ENCODE data around the gene CCDC88C. TPM values are rescaled to one million over a fixed set of nuclear protein-coding genes. Genes with fewer than 3 reads are reported as not detected.

CCDC88C gene
- total RNA-seq, 1 experiment from 2014 or later = 19.7 TPM

GRCh38 chr14:91327661-91328312, 89.8 kb downstream of the CCDC88C start:
- Histone ChIP-seq H3K4me1 (ENCODE audit: insufficient read depth, low read length) (peaks cover 10% of the 10 kb centered on the region; the same call in 1 of the 2 replicates), H2AFZ (ENCODE audit: low read length) (no peak overlapping the region), H3K9me2 (replicated peaks; ENCODE audit: low read length) (no peaks in the 10 kb centered on the region), H3K9ac (ENCODE audit: low read length) (no peak overlapping the region), H4K20me1 (ENCODE audit: low read length) (no peaks in the 10 kb centered on the region), H3F3A (ENCODE audit: low read length, unreplicated experiment) (no peaks in the 10 kb centered on the region), H3K9me3 (ENCODE audit: low read length) (no peaks in the 10 kb centered on the region), H3K79me2 (ENCODE audit: low read length) (no peaks in the 10 kb centered on the region), H3K27ac (ENCODE audit: low read length) (no peak overlapping the region), H3K27me3 (ENCODE audit: low read length) (no peaks in the 10 kb centered on the region), H3K4me2 (ENCODE audit: low read length) (no peak overlapping the region), H3K36me3 (ENCODE audit: low read depth, low read length) (0 out of 2 replicates have a peak, but pooled peaks cover 5% of the 10 kb centered on the region), H3K4me3 (ENCODE audit: low read length) (no peak overlapping the region)
- BruUV-seq (replicated peaks) = no TSS peak
- DNase-seq (no peak), ATAC-seq (no peak)
- intact Hi-C loops (cut with micrococcal nuclease) = no loop called here
- CTCF ChIA-PET = no interaction called here
- TF ChIP-seq CTCF (conservative IDR thresholded peaks at IDR 0.05; ENCODE audit: low read depth, low read length) (no peak), EZH2phosphoT487 (IDR thresholded peaks at IDR 0.05; ENCODE audit: borderline replicate concordance, low read length) (no peak), EZH2 (IDR thresholded peaks at IDR 0.05; ENCODE audit: low read length, unreplicated experiment) (no peak)
- POLR2A ChIA-PET (ENCODE audit: unreplicated experiment) = no interaction called here

DNA sequence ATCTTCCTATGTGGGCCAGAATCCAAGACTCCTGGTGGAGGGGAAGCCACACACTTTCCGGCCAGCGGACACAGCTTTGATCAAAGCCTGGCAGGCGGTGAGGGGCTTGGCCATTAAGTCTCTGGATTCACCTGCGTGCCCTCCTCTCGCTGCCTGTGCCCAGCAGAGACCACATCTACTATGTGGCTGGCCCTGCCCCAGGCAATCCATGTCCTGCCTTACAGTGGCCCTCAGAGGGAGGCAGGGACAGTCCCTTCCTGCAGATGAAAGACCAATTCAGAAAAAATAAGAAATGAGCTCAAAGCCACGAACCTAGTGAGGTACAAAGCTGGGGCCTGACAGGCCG, 90.4 kb downstream of the CCDC88C start:
- no peak overlapping the region for H2AFZ ChIP-seq (ENCODE audit: low read length)
- 0 out of 2 replicates have a peak, but pooled peaks cover 5% of the 10 kb centered on the region for H3K36me3 ChIP-seq (ENCODE audit: low read depth, low read length)
- H3K9ac ChIP-seq (ENCODE audit: low read length) = no peak overlapping the region
- no peaks in the 10 kb centered on the region for H4K20me1 ChIP-seq (ENCODE audit: low read length)
- H3K4me2 ChIP-seq (ENCODE audit: low read length) = no peak overlapping the region
- H3K9me3 ChIP-seq (ENCODE audit: low read length) = no peaks in the 10 kb centered on the region
- DNase-seq (no peak), ATAC-seq (no peak)
- no peak overlapping the region for H3K27ac ChIP-seq (ENCODE audit: low read length)
- TF ChIP-seq EZH2 (IDR thresholded peaks at IDR 0.05; ENCODE audit: low read length, unreplicated experiment) (no peak), EZH2phosphoT487 (IDR thresholded peaks at IDR 0.05; ENCODE audit: borderline replicate concordance, low read length) (no peak), CTCF (conservative IDR thresholded peaks at IDR 0.05; ENCODE audit: low read depth, low read length) (no peak)
- ChIA-PET CTCF (no interaction called here), POLR2A (ENCODE audit: unreplicated experiment) (no interaction called here)
- H3F3A ChIP-seq (ENCODE audit: low read length, unreplicated experiment) = no peaks in the 10 kb centered on the region
- H3K79me2 ChIP-seq (ENCODE audit: low read length) = no peaks in the 10 kb centered on the region
- intact Hi-C loops (cut with micrococcal nuclease) = no loop called here
- peaks cover 5% of the 10 kb centered on the region; the same call in 1 of the 2 replicates for H3K4me1 ChIP-seq (ENCODE audit: insufficient read depth, low read length)
- no peak overlapping the region for H3K4me3 ChIP-seq (ENCODE audit: low read length)
- no peaks in the 10 kb centered on the region for H3K27me3 ChIP-seq (ENCODE audit: low read length)
- no TSS peak for BruUV-seq (replicated peaks)
- no peaks in the 10 kb centered on the region for H3K9me2 ChIP-seq (replicated peaks; ENCODE audit: low read length)

DNA sequence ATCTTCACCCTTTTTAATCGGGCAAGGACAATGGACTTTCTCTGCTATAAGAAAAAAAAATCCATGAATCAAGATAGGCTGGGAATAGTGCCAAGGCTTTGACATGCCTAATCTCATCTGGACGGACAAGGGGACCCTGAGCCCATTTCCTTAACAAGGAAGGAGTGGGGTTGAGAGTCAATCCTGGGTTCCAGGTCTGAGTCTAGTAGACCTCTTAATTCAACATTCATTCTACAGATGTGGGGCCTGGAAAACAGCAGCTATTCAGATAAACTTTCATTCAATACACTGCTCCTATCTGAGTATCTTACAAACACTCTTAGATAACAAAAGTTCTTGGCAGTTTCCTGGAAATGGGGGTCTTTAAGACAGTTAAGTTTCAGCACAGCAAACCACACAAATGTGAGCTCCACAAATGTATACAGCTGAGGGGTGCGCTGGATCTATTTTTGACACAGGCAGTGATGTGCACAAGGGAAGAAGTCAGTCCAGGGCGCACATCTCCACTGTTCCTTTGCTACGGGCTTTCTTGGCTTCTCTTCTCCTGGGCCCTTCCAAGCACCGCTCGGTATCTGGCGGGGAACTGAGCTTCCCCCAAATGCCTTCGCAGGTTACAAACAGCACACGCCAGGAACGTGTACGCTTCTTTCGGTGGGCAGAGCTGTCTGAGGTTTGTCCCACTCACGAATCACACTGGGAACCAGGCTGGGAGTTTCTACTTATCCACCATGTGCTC, 90.9 kb downstream of the CCDC88C start:
- no peaks in the 10 kb centered on the region for H4K20me1 ChIP-seq (ENCODE audit: low read length)
- DNase-seq (no peak), ATAC-seq (no peak)
- TF ChIP-seq CTCF (conservative IDR thresholded peaks at IDR 0.05; ENCODE audit: low read depth, low read length) = no peak
- no peak for TF ChIP-seq EZH2 (IDR thresholded peaks at IDR 0.05; ENCODE audit: low read length, unreplicated experiment)
- no peak for TF ChIP-seq EZH2phosphoT487 (IDR thresholded peaks at IDR 0.05; ENCODE audit: borderline replicate concordance, low read length)
- no peak overlapping the region for H2AFZ ChIP-seq (ENCODE audit: low read length)
- BruUV-seq (replicated peaks) = no TSS peak
- H3K4me1 ChIP-seq (ENCODE audit: insufficient read depth, low read length) = no peaks in the 10 kb centered on the region
- H3K27me3 ChIP-seq (ENCODE audit: low read length) = no peaks in the 10 kb centered on the region
- no peak overlapping the region for H3K9ac ChIP-seq (ENCODE audit: low read length)
- no peaks in the 10 kb centered on the region for H3K9me3 ChIP-seq (ENCODE audit: low read length)
- POLR2A ChIA-PET (ENCODE audit: unreplicated experiment) = no interaction called here
- no peak overlapping the region for H3K4me3 ChIP-seq (ENCODE audit: low read length)
- CTCF ChIA-PET = no interaction called here
- no peaks in the 10 kb centered on the region for H3F3A ChIP-seq (ENCODE audit: low read length, unreplicated experiment)
- intact Hi-C loops (cut with micrococcal nuclease) = no loop called here
- H3K4me2 ChIP-seq (ENCODE audit: low read length) = no peak overlapping the region
- H3K36me3 ChIP-seq (ENCODE audit: low read depth, low read length) = 0 out of 2 replicates have a peak, but pooled peaks cover 5% of the 10 kb centered on the region
- H3K79me2 ChIP-seq (ENCODE audit: low read length) = no peaks in the 10 kb centered on the region
- H3K9me2 ChIP-seq (replicated peaks; ENCODE audit: low read length) = no peaks in the 10 kb centered on the region
- H3K27ac ChIP-seq (ENCODE audit: low read length) = no peak overlapping the region

Measured in PC-3 (cell line).